Adrenal gland (tissue), 5 donors: ENCODE data around the gene MEGF11.

Source experiments
- CTCF ChIP-seq, 6 experiments: fragments of 450-650 bp in 4 of 6; fragments of 200-600 bp in 2 of 6; sonication (generic) in 1 of 6; IDR thresholded peaks; 1 replicate in 5 of 6; 2 replicates in 1 of 6; pipeline versions ENCODE4 v1.5.1 to v1.8.0; 2016 to 2021; ENCODE audit warnings: antibody characterized with exemption in 6 of 6, mild to moderate bottlenecking in 2 of 6, moderate library complexity in 1 of 6
- POLR2A ChIP-seq, 2 donors: fragments of 450-650 bp; IDR thresholded peaks; one replicate each; pipeline ENCODE4 v1.6.1; 2017; ENCODE audit warnings: antibody characterized with exemption in 2 of 2, mild to moderate bottlenecking in 2 of 2, moderate library complexity in 1 of 2
- donor health status: DM: no; HTN: no; CAD: no.

GRCh38 chr15:66228807-66229735 lies 24.5 kb downstream of the MEGF11 start:
- TF ChIP-seq POLR2A (IDR thresholded peaks at IDR 0.05) (no peak), CTCF (IDR thresholded peaks at IDR 0.05) (no peak)
